ENCODE measurements around the gene TMEM100. TPM values are rescaled to one million over a fixed set of nuclear protein-coding genes. Genes with fewer than 3 reads are reported as not detected.
A peak's percentile ranks its signal among the peaks of the same experiment; 100 is the strongest.

TMEM100 gene
- total RNA-seq = 0.17 and 0.30 TPM in 2 replicates

GRCh38 chr17:55722742-55723487 lies at the start of gene TMEM100:
TSS of gene TMEM100 (minus strand) at chr17:55722864. CDS start at chr17:55721070, 1,794 bp downstream.
- peak; percentile 56 for DNase-seq (ENCODE audit: low read depth)

GRCh38 chr17:55772086-55772485 lies 49.4 kb upstream of the TMEM100 start:
- no peak for DNase-seq (ENCODE audit: low read depth)

GRCh38 chr17:55770196-55770870 lies 47.7 kb upstream of the TMEM100 start:
- peak; percentile 70 for DNase-seq (ENCODE audit: low read depth)

GRCh38 chr17:55769625-55770000 lies 46.9 kb upstream of the TMEM100 start:
- DNase-seq (ENCODE audit: low read depth) = peak; percentile 82

- no peak for DNase-seq (ENCODE audit: low read depth)
These were observed 46.4 kb upstream of the TMEM100 start for GRCh38 chr17:55768936-55769624.

GRCh38 chr17:55765472-55765871 lies 42.8 kb upstream of the TMEM100 start:
- DNase-seq (ENCODE audit: low read depth) = no peak

- peak; percentile 15 for DNase-seq (ENCODE audit: low read depth)
These were observed 41.9 kb upstream of the TMEM100 start for GRCh38 chr17:55764610-55765009.

- DNase-seq (ENCODE audit: low read depth) = peak; percentile 2
These were observed 41.2 kb upstream of the TMEM100 start for GRCh38 chr17:55763856-55764255.

- DNase-seq (ENCODE audit: low read depth) = no peak
These were observed 39.6 kb upstream of the TMEM100 start for GRCh38 chr17:55762086-55762858.

GRCh38 chr17:55760643-55761355 lies 38.1 kb upstream of the TMEM100 start:
- no peak for DNase-seq (ENCODE audit: low read depth)

GRCh38 chr17:55758171-55758570 lies 35.5 kb upstream of the TMEM100 start:
- no peak for DNase-seq (ENCODE audit: low read depth)

- no peak for DNase-seq (ENCODE audit: low read depth)
These were observed 35.0 kb upstream of the TMEM100 start for GRCh38 chr17:55757659-55758058.

- no peak for DNase-seq (ENCODE audit: low read depth)
These were observed 34.0 kb upstream of the TMEM100 start for GRCh38 chr17:55756689-55757088.

GRCh38 chr17:55751720-55752250 lies 29.1 kb upstream of the TMEM100 start:
- DNase-seq (ENCODE audit: low read depth) = no peak

- peak; percentile 75 for DNase-seq (ENCODE audit: low read depth)
These were observed 28.3 kb upstream of the TMEM100 start, which contains the start of gene PCTP for GRCh38 chr17:55750750-55751657. TSS of gene PCTP (plus strand) at chr17:55751051. CDS start at chr17:55751104, 53 bp downstream.

GRCh38 chr17:55749985-55750384 lies 27.3 kb upstream of the TMEM100 start:
- DNase-seq (ENCODE audit: low read depth) = no peak

GRCh38 chr17:55748841-55749240 lies 26.2 kb upstream of the TMEM100 start:
- DNase-seq (ENCODE audit: low read depth) = no peak

GRCh38 chr17:55747209-55747608 lies 24.5 kb upstream of the TMEM100 start:
- no peak for DNase-seq (ENCODE audit: low read depth)

GRCh38 chr17:55746466-55746865 lies 23.8 kb upstream of the TMEM100 start:
- no peak for DNase-seq (ENCODE audit: low read depth)

GRCh38 chr17:55745258-55745657 lies 22.6 kb upstream of the TMEM100 start:
- DNase-seq (ENCODE audit: low read depth) = no peak
